Mesendoderm (in vitro differentiated cells): ENCODE measurements around the gene C19orf38.
"Not testable (repeated sequence)": the region's sequence is repeated elsewhere in the genome, so short reads cannot be mapped to it uniquely, and the experiment has no call there.

Source experiments
- DNase-seq: peaks from one replicate; pipeline ENCODE4 v3.0.0; 2013
- H2AK5ac ChIP-seq: 2 replicates; pipeline ENCODE4 v1.6.1; 2013; ENCODE audit warnings: low read length, inconsistent platforms
- H2BK120ac ChIP-seq: 2 replicates; pipeline ENCODE4 v1.6.1; 2013; ENCODE audit warnings: low read depth, mild to moderate bottlenecking, low read length, moderate library complexity, mixed read lengths
- H2BK15ac ChIP-seq: replicated peaks from 2 replicates; pipeline ENCODE4 v1.6.1; 2013; ENCODE audit warnings: low read depth, mild to moderate bottlenecking, moderate library complexity
- H2BK5ac ChIP-seq: 2 replicates; pipeline ENCODE4 v1.6.1; 2013; ENCODE audit warnings: low read length, inconsistent platforms
- H3K18ac ChIP-seq: 2 replicates; pipeline ENCODE4 v1.6.1; 2013; ENCODE audit warnings: mild to moderate bottlenecking, low read length, mixed read lengths
- H3K23ac ChIP-seq: one replicate; pipeline ENCODE4 v1.6.1; 2013; ENCODE audit warnings: low read length
- H3K27ac ChIP-seq: 2 replicates; pipeline ENCODE4 v1.5.1; 2013; ENCODE audit warnings: low read depth, mild to moderate bottlenecking, inconsistent platforms, low read length, moderate library complexity
- H3K27me3 ChIP-seq: 2 replicates; pipeline ENCODE4 v1.6.1; 2013; ENCODE audit warnings: low read length, control low read depth, mild to moderate bottlenecking, inconsistent platforms; ENCODE audit not compliant: insufficient read depth, poor library complexity
- H3K36me3 ChIP-seq: 2 replicates; pipeline ENCODE4 v1.6.1; 2013; ENCODE audit warnings: low read length, inconsistent platforms; ENCODE audit not compliant: control insufficient read depth, insufficient read depth
- H3K4ac ChIP-seq: one replicate; pipeline ENCODE4 v1.6.1; 2013; ENCODE audit warnings: low read depth, mild to moderate bottlenecking, low read length, moderate library complexity
- H3K4me1 ChIP-seq: 2 replicates; pipeline ENCODE4 v1.6.1; 2013; ENCODE audit warnings: low read depth, low read length, inconsistent platforms; ENCODE audit not compliant: control insufficient read depth
- H3K4me2 ChIP-seq: 2 replicates; pipeline ENCODE4 v1.6.1; 2013; ENCODE audit warnings: low read length
- H3K4me3 ChIP-seq: 2 replicates; pipeline ENCODE4 v1.5.1; 2013; ENCODE audit warnings: mild to moderate bottlenecking, low read length
- H3K56ac ChIP-seq: one replicate; pipeline ENCODE4 v1.6.1; 2013; ENCODE audit warnings: low read length
- H3K79me1 ChIP-seq: 2 replicates; pipeline ENCODE4 v1.6.1; 2013; ENCODE audit warnings: low read length, inconsistent platforms
- H3K79me2 ChIP-seq: 2 replicates; pipeline ENCODE4 v1.6.1; 2013; ENCODE audit warnings: mild to moderate bottlenecking, low read length; ENCODE audit not compliant: control insufficient read depth, insufficient read depth
- H3K9ac ChIP-seq: 2 replicates; pipeline ENCODE4 v1.6.1; 2013; ENCODE audit warnings: low read length, inconsistent platforms
- H4K5ac ChIP-seq: one replicate; pipeline ENCODE4 v1.6.1; 2013; ENCODE audit warnings: low read length
- H4K8ac ChIP-seq: one replicate; pipeline ENCODE4 v1.6.1; 2013; ENCODE audit warnings: low read depth, mild to moderate bottlenecking, control low read depth, low read length, moderate library complexity
- WGBS: extraction: QIAGEN DNeasy Blood & Tissue Kit; methylation state at CpG from one replicate; pipeline ENCODE4 v1.1.7; 2013; ENCODE audit warnings: low lambda C conversion rate, missing lambda C conversion rate; ENCODE audit not compliant: insufficient coverage; ENCODE audit errors: extremely low coverage; 5-methylcytosine and 5-hydroxymethylcytosine counted together

Gene C19orf38

GRCh38 chr19:10864538-10864899 is 16.3 kb downstream of the C19orf38 start:
- WGBS, result no CpG with 5 or more reads among the region's 6 CpGs
- Histone ChIP-seq H2AK5ac (no peak overlapping the region), H3K36me3 (no peaks in the 10 kb centered on the region), H2BK15ac (no peak overlapping the region), H3K56ac (no peak overlapping the region), H3K4me1 (no peaks in the 10 kb centered on the region), H3K18ac (no peak overlapping the region), H3K4me3 (no peak overlapping the region), H3K4ac (no peak overlapping the region), H4K8ac (no peak overlapping the region), H2BK5ac (no peak overlapping the region), H3K23ac (no peak overlapping the region), H3K79me1 (no peaks in the 10 kb centered on the region), H3K27me3 (no peaks in the 10 kb centered on the region), H3K4me2 (no peak overlapping the region), H4K5ac (no peak overlapping the region), H3K79me2 (no peaks in the 10 kb centered on the region), H3K27ac (no peak overlapping the region), H3K9ac (no peak overlapping the region), H2BK120ac (no peak overlapping the region)
- DNase-seq, result peak; percentile 79

GRCh38 chr19:10866495-10866894 is 18.3 kb downstream of the C19orf38 start:
- no CpG with 5 or more reads among the region's 10 CpGs for WGBS
- Histone ChIP-seq H3K4me2 (no peak overlapping the region), H3K4me3 (no peak overlapping the region), H2BK15ac (no peak overlapping the region), H2BK120ac (no peak overlapping the region), H2AK5ac (no peak overlapping the region), H3K4me1 (no peaks in the 10 kb centered on the region), H3K27me3 (no peaks in the 10 kb centered on the region), H3K23ac (no peak overlapping the region), H4K8ac (no peak overlapping the region), H2BK5ac (no peak overlapping the region), H3K36me3 (no peaks in the 10 kb centered on the region), H3K79me2 (no peaks in the 10 kb centered on the region), H4K5ac (no peak overlapping the region), H3K18ac (no peak overlapping the region), H3K56ac (no peak overlapping the region), H3K79me1 (no peaks in the 10 kb centered on the region), H3K9ac (no peak overlapping the region), H3K27ac (no peak overlapping the region), H3K4ac (no peak overlapping the region)
- no peak for DNase-seq

- Histone ChIP-seq H4K5ac (no peak overlapping the region), H3K27ac (no peak overlapping the region), H3K4me3 (no peak overlapping the region), H3K4me2 (no peak overlapping the region), H2AK5ac (no peak overlapping the region), H3K79me2 (peaks cover 15% of the 10 kb centered on the region), H3K23ac (no peak overlapping the region), H3K4ac (no peak overlapping the region), H3K9ac (no peak overlapping the region), H4K8ac (no peak overlapping the region), H3K79me1 (no peaks in the 10 kb centered on the region), H3K27me3 (no peaks in the 10 kb centered on the region), H2BK120ac (no peak overlapping the region), H3K36me3 (no peaks in the 10 kb centered on the region), H2BK5ac (no peak overlapping the region), H3K56ac (no peak overlapping the region), H2BK15ac (no peak overlapping the region), H3K18ac (no peak overlapping the region), H3K4me1 (no peaks in the 10 kb centered on the region)
- no CpG with 5 or more reads among the region's 10 CpGs for WGBS
- no peak for DNase-seq
Measured at GRCh38 chr19:10868872-10869547, 20.8 kb downstream of the C19orf38 start.

GRCh38 chr19:10869872-10870311 is 21.7 kb downstream of the C19orf38 start:
- H2BK5ac ChIP-seq, H3K4me2 ChIP-seq, H3K27me3 ChIP-seq, H2BK120ac ChIP-seq, H4K8ac ChIP-seq, H3K4ac ChIP-seq, H3K4me3 ChIP-seq, H2BK15ac ChIP-seq, H3K79me1 ChIP-seq, H2AK5ac ChIP-seq, H3K27ac ChIP-seq, H3K9ac ChIP-seq, H4K5ac ChIP-seq, H3K18ac ChIP-seq, H3K4me1 ChIP-seq, H3K36me3 ChIP-seq, H3K23ac ChIP-seq, DNase-seq, H3K56ac ChIP-seq: not testable (repeated sequence)
- peaks cover 22% of the 10 kb centered on the region for H3K79me2 ChIP-seq
- no CpG with 5 or more reads among the region's 11 CpGs for WGBS

GRCh38 chr19:10870501-10870954 is 22.3 kb downstream of the C19orf38 start:
- no peak overlapping the region for H4K5ac ChIP-seq
- peaks cover 26% of the 10 kb centered on the region for H3K79me2 ChIP-seq
- H3K4me3 ChIP-seq, result no peak overlapping the region
- no peaks in the 10 kb centered on the region for H3K4me1 ChIP-seq
- H3K27me3 ChIP-seq, result no peaks in the 10 kb centered on the region
- WGBS, result no CpG with 5 or more reads among the region's 22 CpGs
- H3K18ac ChIP-seq, result peak overlapping the region; percentile 63
- H3K9ac ChIP-seq, result peak overlapping the region; percentile 62
- H2BK120ac ChIP-seq, result no peak overlapping the region
- peak overlapping the region; percentile 96 for H3K27ac ChIP-seq
- no peak overlapping the region for H2AK5ac ChIP-seq
- H4K8ac ChIP-seq, result no peak overlapping the region
- H3K4ac ChIP-seq, result peak overlapping the region; percentile 25
- H3K56ac ChIP-seq, result peak overlapping the region; percentile 88
- no peak overlapping the region for H3K23ac ChIP-seq
- peak overlapping the region; percentile 38 for H3K4me2 ChIP-seq
- no peak for DNase-seq
- H2BK5ac ChIP-seq, result peak overlapping the region; percentile 16
- peaks cover 2% of the 10 kb centered on the region for H3K79me1 ChIP-seq
- H2BK15ac ChIP-seq, result no peak overlapping the region
- H3K36me3 ChIP-seq, result no peaks in the 10 kb centered on the region
